ENCODE results near the gene CFAP46. TPM values are rescaled to one million over a fixed set of nuclear protein-coding genes. Genes with fewer than 3 reads are reported as not detected.
A peak's percentile ranks its signal among the peaks of the same experiment; 100 is the strongest.
"Not testable (repeated sequence)": the region's sequence is repeated elsewhere in the genome, so short reads cannot be mapped to it uniquely, and the experiment has no call there.

Gene CFAP46
- total RNA-seq, 1 donor from 2014 or later = 5.2 TPM

DNA sequence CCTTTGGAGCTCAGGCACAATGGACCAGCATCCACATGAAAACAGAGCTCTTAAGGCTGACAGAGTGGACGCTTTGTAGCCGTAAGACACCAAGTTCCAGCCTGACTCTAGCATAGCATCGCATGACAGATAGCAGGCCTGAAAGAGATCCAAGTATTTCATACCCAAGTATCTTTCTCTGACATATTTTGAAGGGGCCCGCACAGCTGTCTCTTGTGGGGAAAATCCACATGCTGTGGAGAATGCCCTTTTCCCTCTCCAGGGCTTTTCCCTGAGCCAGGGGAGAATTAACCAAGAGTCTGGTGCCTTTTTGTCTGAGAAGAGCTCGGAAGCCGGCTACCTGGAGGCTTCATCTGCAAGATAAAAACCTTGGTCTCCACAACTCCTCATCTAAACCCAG is 51.0 kb downstream of the CFAP46 start:
- H3K9me3 Mint-ChIP-seq (ENCODE audit: unreplicated experiment) = peaks cover 7% of the 10 kb centered on the region
- H3K4me1 Mint-ChIP-seq (ENCODE audit: low read depth, unreplicated experiment) = peaks cover 9% of the 10 kb centered on the region
- H3K27me3 Mint-ChIP-seq (ENCODE audit: unreplicated experiment) = peaks cover 14% of the 10 kb centered on the region
- no peak for DNase-seq
- H3K36me3 Mint-ChIP-seq (ENCODE audit: unreplicated experiment) = no peaks in the 10 kb centered on the region
- no peak overlapping the region for H3K27ac Mint-ChIP-seq (ENCODE audit: unreplicated experiment)
- H3K4me3 Mint-ChIP-seq (ENCODE audit: unreplicated experiment) = no peak overlapping the region
- TF ChIP-seq, protein P1, sequence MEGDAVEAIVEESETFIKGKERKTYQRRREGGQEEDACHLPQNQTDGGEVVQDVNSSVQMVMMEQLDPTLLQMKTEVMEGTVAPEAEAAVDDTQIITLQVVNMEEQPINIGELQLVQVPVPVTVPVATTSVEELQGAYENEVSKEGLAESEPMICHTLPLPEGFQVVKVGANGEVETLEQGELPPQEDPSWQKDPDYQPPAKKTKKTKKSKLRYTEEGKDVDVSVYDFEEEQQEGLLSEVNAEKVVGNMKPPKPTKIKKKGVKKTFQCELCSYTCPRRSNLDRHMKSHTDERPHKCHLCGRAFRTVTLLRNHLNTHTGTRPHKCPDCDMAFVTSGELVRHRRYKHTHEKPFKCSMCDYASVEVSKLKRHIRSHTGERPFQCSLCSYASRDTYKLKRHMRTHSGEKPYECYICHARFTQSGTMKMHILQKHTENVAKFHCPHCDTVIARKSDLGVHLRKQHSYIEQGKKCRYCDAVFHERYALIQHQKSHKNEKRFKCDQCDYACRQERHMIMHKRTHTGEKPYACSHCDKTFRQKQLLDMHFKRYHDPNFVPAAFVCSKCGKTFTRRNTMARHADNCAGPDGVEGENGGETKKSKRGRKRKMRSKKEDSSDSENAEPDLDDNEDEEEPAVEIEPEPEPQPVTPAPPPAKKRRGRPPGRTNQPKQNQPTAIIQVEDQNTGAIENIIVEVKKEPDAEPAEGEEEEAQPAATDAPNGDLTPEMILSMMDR (IDR thresholded peaks at IDR 0.05; ENCODE audit: partially characterized antibody, unreplicated experiment) = no peak

DNA sequence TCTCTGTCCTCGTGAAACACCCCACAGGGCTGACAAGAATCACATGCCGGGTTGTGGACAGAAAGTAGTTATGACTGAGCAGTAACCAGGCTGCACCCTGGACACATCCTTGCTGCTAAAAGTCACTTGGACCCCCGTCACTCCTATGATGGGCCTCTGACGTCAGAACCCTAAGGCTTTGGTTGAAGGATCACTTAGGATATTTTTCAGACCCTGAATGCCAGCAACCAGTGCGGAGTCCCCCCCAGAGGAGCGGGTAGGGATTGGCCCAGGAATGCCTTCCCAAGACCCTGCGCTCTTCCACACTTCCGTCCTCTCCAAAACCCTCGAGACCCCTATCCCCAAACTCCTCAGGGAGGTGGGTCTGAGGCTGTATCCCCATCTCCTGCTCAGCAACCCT is 52.1 kb downstream of the CFAP46 start:
- Mint-ChIP-seq H3K27me3 (ENCODE audit: unreplicated experiment) (peaks cover 14% of the 10 kb centered on the region), H3K36me3 (ENCODE audit: unreplicated experiment) (no peaks in the 10 kb centered on the region), H3K9me3 (ENCODE audit: unreplicated experiment) (peaks cover 7% of the 10 kb centered on the region), H3K4me3 (ENCODE audit: unreplicated experiment) (no peak overlapping the region), H3K4me1 (ENCODE audit: low read depth, unreplicated experiment) (peaks cover 9% of the 10 kb centered on the region), H3K27ac (ENCODE audit: unreplicated experiment) (peak overlapping the region; percentile 1)
- DNase-seq = no peak
- TF ChIP-seq, protein P1 (IDR thresholded peaks at IDR 0.05; ENCODE audit: partially characterized antibody, unreplicated experiment) = no peak

DNA sequence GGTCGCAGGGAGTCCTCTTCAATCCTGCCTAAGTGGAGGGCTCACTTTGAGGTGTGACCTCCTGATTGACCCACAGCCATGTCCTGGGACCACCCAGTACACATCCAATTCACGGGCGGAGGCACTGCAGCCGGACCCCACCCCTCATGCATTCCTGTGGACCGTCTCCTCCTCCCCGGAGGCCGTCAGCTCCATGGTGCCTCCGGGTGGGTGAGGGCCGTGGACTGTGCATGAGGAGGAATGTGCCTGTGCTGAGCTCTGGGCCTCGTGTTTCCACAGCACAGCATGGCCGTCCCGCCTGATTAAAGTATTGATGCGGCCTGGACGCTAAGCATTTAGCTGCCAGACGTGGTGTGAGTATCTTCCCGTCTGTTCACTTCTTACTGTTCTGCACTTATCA is 52.8 kb downstream of the CFAP46 start:
- Mint-ChIP-seq H3K9me3 (ENCODE audit: unreplicated experiment) (peaks cover 9% of the 10 kb centered on the region), H3K4me1 (ENCODE audit: low read depth, unreplicated experiment) (peaks cover 9% of the 10 kb centered on the region), H3K27me3 (ENCODE audit: unreplicated experiment) (peaks cover 18% of the 10 kb centered on the region), H3K4me3 (ENCODE audit: unreplicated experiment) (no peak overlapping the region), H3K27ac (ENCODE audit: unreplicated experiment) (no peak overlapping the region), H3K36me3 (ENCODE audit: unreplicated experiment) (no peaks in the 10 kb centered on the region)
- TF ChIP-seq, protein P1 (IDR thresholded peaks at IDR 0.05; ENCODE audit: partially characterized antibody, unreplicated experiment) = no peak
- DNase-seq = no peak

DNA sequence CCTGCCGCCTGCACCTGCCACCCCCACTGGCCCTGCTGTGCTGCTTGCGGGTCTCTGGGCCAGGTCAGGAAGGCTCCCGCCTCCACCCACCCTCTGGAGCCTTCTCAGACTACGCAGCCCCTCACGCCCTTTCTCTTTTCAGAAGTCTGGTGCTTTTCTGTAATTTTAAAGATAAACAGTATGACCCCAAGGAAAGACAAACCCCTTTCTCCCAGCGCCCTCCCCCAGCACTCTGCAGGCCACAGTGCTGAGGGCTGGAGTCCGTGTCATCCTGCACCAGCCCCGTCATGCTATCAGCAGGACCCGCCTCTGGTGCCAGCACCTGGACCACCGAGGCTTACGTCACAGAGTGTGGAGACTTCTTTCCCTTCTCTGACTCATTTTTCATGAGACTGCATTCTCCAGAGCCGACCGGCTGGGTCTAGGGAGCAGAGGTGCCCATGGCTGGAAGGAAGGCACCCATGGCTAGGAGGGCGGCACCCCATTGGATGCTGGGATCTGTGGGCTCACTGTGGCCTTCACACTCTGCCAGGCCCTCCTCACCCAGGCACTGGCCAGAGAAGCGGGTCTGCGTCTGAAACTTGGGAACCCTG is 53.4 kb downstream of the CFAP46 start:
- H3K9me3 Mint-ChIP-seq (ENCODE audit: unreplicated experiment) = peaks cover 10% of the 10 kb centered on the region
- TF ChIP-seq, protein P1 (IDR thresholded peaks at IDR 0.05; ENCODE audit: partially characterized antibody, unreplicated experiment) = no peak
- H3K4me3 Mint-ChIP-seq (ENCODE audit: unreplicated experiment) = no peak overlapping the region
- DNase-seq = no peak
- no peak overlapping the region for H3K27ac Mint-ChIP-seq (ENCODE audit: unreplicated experiment)
- no peaks in the 10 kb centered on the region for H3K36me3 Mint-ChIP-seq (ENCODE audit: unreplicated experiment)
- H3K27me3 Mint-ChIP-seq (ENCODE audit: unreplicated experiment) = peaks cover 20% of the 10 kb centered on the region
- peaks cover 9% of the 10 kb centered on the region for H3K4me1 Mint-ChIP-seq (ENCODE audit: low read depth, unreplicated experiment)

DNA sequence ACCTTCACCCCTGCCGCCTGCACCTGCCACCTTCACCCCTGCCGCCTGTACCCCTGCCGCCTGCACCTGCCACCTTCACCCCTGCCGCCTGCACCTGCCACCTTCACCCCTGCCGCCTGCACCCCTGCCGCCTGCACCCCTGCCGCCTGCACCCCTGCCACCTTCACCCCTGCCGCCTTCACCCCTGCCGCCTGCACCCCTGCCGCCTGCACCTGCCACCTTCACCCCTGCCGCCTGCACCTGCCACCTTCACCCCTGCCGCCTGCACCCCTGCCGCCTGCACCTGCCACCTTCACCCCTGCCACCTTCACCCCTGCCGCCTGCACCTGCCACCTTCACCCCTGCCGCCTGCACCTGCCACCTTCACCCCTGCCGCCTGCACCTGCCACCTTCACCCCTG is 53.9 kb downstream of the CFAP46 start:
- H3K36me3 Mint-ChIP-seq (ENCODE audit: unreplicated experiment); H3K4me3 Mint-ChIP-seq (ENCODE audit: unreplicated experiment); H3K27ac Mint-ChIP-seq (ENCODE audit: unreplicated experiment); H3K4me1 Mint-ChIP-seq (ENCODE audit: low read depth, unreplicated experiment); DNase-seq: not testable (repeated sequence)
- peaks cover 21% of the 10 kb centered on the region for H3K27me3 Mint-ChIP-seq (ENCODE audit: unreplicated experiment)
- H3K9me3 Mint-ChIP-seq (ENCODE audit: unreplicated experiment) = peaks cover 10% of the 10 kb centered on the region

Data from glutamatergic neuron (in vitro differentiated cells).